Uterus (tissue), 4 donors: ENCODE data around the gene CAMTA1. TPM values are rescaled to one million over a fixed set of nuclear protein-coding genes. Genes with fewer than 3 reads are reported as not detected.

ENCODE experiments used
- DNase-seq, 2 donors: peaks; one replicate each; pipeline ENCODE4 v3.0.0-alpha.2; 2019 to 2020
- H3K27ac ChIP-seq, 2 donors: fragments of 200-600 bp; sonication (generic); 1 replicate in 1 of 2; 2 replicates in 1 of 2; pipeline ENCODE4 v1.5.1; 2016 to 2018
- H3K27me3 ChIP-seq, 2 donors: fragments of 200-600 bp; sonication (generic); one replicate each; pipeline ENCODE4 v1.5.1; 2018 to 2019; ENCODE audit warnings: control low read depth in 1 of 2
- H3K36me3 ChIP-seq, 2 donors: fragments of 200-600 bp; sonication (generic); one replicate each; pipeline ENCODE4 v1.5.1; 2019; ENCODE audit warnings: control low read depth in 1 of 2
- H3K4me1 ChIP-seq, 2 donors: fragments of 200-600 bp; sonication (generic); one replicate each; pipeline ENCODE4 v1.5.1; 2018 to 2019; ENCODE audit warnings: control low read depth in 1 of 2
- H3K4me3 ChIP-seq, 2 donors: fragments of 200-600 bp; sonication (generic); 1 replicate in 1 of 2; 2 replicates in 1 of 2; pipeline ENCODE4 v1.5.1; 2018 to 2019; ENCODE audit warnings: mild to moderate bottlenecking in 1 of 2
- H3K9me3 ChIP-seq, 2 donors: fragments of 200-600 bp; sonication (generic); one replicate each; pipeline ENCODE4 v1.5.1; 2019; ENCODE audit warnings: control low read depth in 1 of 2
- POLR2A ChIP-seq, 2 donors: fragments of 450-650 bp; IDR thresholded peaks; one replicate each; pipeline ENCODE4 v1.6.1; 2016; ENCODE audit warnings: antibody characterized with exemption in 2 of 2, mild to moderate bottlenecking in 1 of 2, moderate library complexity in 1 of 2
- intact Hi-C: fragments of 100-400 bp; cut with DNase I; formaldehyde crosslinking; loops from one replicate; pipeline ENCODE4 v1.15.1; 2023; ENCODE audit warnings: low total_unique reads
- total RNA-seq, 4 donors: library from RNA; depleted of rRNA in 3 of 4; stranded (reverse); fragments of >200 nt in 3 of 4; gene quantifications; one replicate each; pipeline versions ENCODE4 v1.1.0 to v1.2.4, GENCODE V29; 2014 to 2023
- TF ChIP-seq, protein P1 (sequence below), 4 experiments: fragments of 200-600 bp in 2 of 4; fragments of 450-650 bp in 2 of 4; sonication (generic) in 2 of 4; IDR thresholded peaks; one replicate each; pipeline ENCODE4 v1.5.1; 2016 to 2019; ENCODE audit warnings: antibody characterized with exemption in 4 of 4, mild to moderate bottlenecking in 2 of 4, moderate library complexity in 1 of 4
- donor health status: DM: yes; HTN: yes; CAD: no.

CAMTA1 gene
- total RNA-seq, 4 donors from 2014 or later: 29.7 to 427 (median 64.8) TPM

DNA sequence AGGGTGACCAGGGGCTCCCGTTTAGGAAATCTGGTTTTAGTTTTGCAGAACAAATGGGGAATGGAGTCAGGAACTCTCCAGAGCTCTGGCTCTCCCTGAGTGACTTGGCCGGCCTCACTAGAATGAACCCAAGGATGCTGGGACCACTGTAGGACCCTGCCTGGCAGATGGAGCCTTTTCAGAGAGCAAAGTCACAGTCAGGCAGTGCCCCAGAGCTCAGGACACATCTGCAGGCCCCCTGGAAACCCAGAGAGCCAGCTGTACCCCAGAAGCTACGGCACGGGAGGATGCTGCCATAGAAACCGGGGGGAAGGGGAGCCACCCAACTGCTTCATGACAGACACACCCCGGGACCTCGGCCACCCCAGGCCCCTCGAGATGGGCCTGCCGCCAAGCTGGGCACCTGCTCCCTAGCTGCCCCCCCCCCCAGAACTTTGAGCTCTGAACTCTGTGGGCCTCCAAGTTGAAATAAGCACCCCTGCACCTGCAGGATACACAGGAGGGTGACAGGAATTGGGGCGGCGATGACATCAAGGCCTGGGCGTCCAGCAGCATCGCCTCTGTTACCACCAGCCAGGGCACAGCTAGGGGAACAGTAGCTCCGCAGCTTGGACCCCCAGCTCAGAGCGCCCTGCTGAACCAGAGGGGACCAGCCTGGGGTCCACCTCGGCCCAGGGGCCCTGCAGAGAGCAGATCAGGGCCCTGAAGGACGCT, 894.1 kb downstream of the CAMTA1 start:
- Histone ChIP-seq H3K4me1 (no peaks in the 10 kb centered on the region), H3K27me3 (no peaks in the 10 kb centered on the region), H3K9me3 (no peaks in the 10 kb centered on the region), H3K4me3 (no peak overlapping the region), H3K27ac (no peak overlapping the region), H3K36me3 (no peaks in the 10 kb centered on the region)
- DNase-seq: no peak
- no peak for TF ChIP-seq POLR2A (IDR thresholded peaks at IDR 0.05)
- TF ChIP-seq, protein P1, sequence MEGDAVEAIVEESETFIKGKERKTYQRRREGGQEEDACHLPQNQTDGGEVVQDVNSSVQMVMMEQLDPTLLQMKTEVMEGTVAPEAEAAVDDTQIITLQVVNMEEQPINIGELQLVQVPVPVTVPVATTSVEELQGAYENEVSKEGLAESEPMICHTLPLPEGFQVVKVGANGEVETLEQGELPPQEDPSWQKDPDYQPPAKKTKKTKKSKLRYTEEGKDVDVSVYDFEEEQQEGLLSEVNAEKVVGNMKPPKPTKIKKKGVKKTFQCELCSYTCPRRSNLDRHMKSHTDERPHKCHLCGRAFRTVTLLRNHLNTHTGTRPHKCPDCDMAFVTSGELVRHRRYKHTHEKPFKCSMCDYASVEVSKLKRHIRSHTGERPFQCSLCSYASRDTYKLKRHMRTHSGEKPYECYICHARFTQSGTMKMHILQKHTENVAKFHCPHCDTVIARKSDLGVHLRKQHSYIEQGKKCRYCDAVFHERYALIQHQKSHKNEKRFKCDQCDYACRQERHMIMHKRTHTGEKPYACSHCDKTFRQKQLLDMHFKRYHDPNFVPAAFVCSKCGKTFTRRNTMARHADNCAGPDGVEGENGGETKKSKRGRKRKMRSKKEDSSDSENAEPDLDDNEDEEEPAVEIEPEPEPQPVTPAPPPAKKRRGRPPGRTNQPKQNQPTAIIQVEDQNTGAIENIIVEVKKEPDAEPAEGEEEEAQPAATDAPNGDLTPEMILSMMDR (IDR thresholded peaks at IDR 0.05): no peak
- intact Hi-C loops: no loop called here

DNA sequence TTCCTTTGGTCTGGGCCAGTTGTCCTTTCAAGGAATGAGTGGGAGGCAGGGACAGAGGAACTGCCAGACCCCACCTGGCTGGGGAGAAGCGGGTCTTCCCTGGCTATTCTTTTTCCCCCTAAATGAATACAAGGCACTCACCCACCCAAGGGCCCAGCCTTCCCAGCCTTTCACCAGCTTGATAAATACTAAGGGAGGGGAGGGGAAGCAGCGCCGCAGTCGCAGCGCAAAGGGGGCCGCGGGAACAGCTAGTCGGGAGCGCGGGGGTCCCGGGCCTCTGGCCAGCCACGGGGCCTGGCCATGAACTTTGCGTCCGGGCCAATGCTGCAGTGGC, 894.6 kb downstream of the CAMTA1 start:
- no peaks in the 10 kb centered on the region for H3K4me1 ChIP-seq
- DNase-seq: no peak
- H3K9me3 ChIP-seq: no peaks in the 10 kb centered on the region
- no peaks in the 10 kb centered on the region for H3K36me3 ChIP-seq
- no peaks in the 10 kb centered on the region for H3K27me3 ChIP-seq
- TF ChIP-seq POLR2A (IDR thresholded peaks at IDR 0.05): no peak
- TF ChIP-seq, protein P1 (IDR thresholded peaks at IDR 0.05): no peak
- peak overlapping the region; percentile 14 to 19 for H3K27ac ChIP-seq
- intact Hi-C loops: no loop called here
- peak overlapping the region; percentile 34 to 64 for H3K4me3 ChIP-seq

DNA sequence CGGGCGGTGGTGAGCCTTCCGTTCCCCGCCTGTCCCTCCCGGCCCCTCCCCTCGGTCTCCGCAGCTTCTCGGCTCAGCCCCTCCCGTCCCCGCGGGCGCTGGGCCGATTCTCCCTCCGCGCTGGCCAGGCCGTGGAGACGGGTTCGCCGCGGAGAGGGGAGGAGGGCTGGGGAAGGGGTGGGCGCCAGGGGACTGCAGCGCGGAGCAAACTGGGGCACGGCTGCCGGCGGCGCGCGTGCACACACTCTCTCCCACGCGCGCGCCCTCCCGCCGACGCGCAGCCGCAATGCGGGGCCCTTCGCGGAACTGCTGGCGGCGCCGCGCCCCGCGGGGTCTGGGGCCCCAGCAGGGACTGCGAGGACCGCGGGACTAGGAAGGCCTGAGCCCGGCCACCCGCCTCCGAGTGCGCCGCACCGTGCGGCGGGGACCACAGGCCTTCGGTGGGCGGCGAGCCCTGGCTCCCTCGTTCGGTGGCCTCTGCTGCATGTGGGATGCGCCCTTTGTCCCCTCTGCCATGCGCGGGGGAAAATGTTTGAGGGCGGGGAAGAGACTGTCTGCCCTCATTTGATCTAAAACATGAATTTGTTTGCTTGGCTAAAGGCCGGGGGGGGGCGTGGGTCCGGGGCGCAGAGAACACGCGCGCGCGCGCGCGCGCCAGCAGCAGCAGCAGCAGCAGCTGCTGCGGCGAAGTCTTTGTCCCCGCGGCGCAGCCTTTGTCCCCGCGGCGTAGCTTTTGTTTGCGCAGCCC, 895.1 kb downstream of the CAMTA1 start:
- intact Hi-C loops: no loop called here
- no peaks in the 10 kb centered on the region for H3K36me3 ChIP-seq
- peak in 1 of 2 donors; percentile 31 for TF ChIP-seq POLR2A (IDR thresholded peaks at IDR 0.05)
- TF ChIP-seq, protein P1 (IDR thresholded peaks at IDR 0.05): no peak
- H3K9me3 ChIP-seq: no peaks in the 10 kb centered on the region
- peak in 1 of 2 donors; percentile 53 for DNase-seq
- H3K4me3 ChIP-seq: peak overlapping the region; percentile 34 to 64
- no peaks in the 10 kb centered on the region for H3K4me1 ChIP-seq
- H3K27ac ChIP-seq: peak overlapping the region; percentile 14 to 19
- no peaks in the 10 kb centered on the region for H3K27me3 ChIP-seq

DNA sequence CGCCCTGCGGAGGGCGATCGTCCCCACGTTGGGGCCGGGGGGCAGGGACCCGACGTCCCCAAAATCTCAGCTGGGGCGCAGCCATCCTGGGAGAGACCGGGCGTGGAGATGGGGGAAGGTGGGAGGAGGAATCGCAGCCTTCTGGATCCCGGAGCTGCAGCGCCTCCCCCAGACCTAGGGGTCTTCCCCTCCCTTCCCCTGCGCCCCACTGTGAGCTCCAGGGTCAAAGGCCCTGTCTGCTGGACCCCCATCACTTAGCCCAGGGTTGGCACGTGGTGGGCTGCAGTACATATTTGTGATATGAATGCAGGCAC, 895.7 kb downstream of the CAMTA1 start:
- Histone ChIP-seq H3K4me1 (no peaks in the 10 kb centered on the region), H3K27me3 (no peaks in the 10 kb centered on the region), H3K4me3 (peak overlapping the region; percentile 34 to 64), H3K27ac (no peak overlapping the region), H3K36me3 (no peaks in the 10 kb centered on the region), H3K9me3 (no peaks in the 10 kb centered on the region)
- no peak for DNase-seq
- TF ChIP-seq, protein P1 (IDR thresholded peaks at IDR 0.05): no peak
- TF ChIP-seq POLR2A (IDR thresholded peaks at IDR 0.05): no peak
- intact Hi-C loops: no loop called here

DNA sequence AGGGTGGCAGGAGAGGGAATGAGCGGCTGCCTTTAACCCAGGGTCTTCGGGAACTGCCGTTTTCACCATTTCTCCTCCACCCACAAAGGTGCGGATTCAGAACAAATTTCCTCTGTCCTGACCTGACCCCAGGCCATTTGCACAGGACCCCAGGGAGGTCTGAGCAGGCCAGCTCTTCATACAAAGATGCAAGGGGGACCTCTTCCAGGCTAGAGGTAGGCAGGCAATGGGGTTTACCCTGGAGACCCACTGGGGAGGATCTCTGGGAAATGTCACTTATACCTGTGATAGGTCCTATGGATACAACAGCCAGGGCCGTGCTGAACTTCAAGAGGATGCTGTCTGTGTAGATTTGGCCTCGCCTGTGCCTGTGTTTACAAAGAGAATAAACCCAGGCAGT, 896.1 kb downstream of the CAMTA1 start:
- H3K36me3 ChIP-seq: no peaks in the 10 kb centered on the region
- intact Hi-C loops: no loop called here
- no peaks in the 10 kb centered on the region for H3K4me1 ChIP-seq
- no peaks in the 10 kb centered on the region for H3K9me3 ChIP-seq
- TF ChIP-seq, protein P1 (IDR thresholded peaks at IDR 0.05): no peak
- TF ChIP-seq POLR2A (IDR thresholded peaks at IDR 0.05): no peak
- H3K4me3 ChIP-seq: no peak overlapping the region
- no peak overlapping the region for H3K27ac ChIP-seq
- DNase-seq: no peak
- H3K27me3 ChIP-seq: no peaks in the 10 kb centered on the region
